SK-N-MC (cell line): Measurements from ENCODE around the gene ANTXR1.

ENCODE experiments used
- EZH2 ChIP-seq: fragments of 200-600 bp; sonication (generic); IDR thresholded peaks from one replicate; pipeline ENCODE4 v1.6.1; 2017; ENCODE audit warnings: antibody characterized with exemption
- FOXP2 ChIP-seq: optimal IDR thresholded peaks from 2 replicates; pipeline ENCODE3; 2011; ENCODE audit warnings: mild to moderate bottlenecking, moderate library complexity; ENCODE audit not compliant: insufficient read depth; ENCODE audit errors: extremely low read length, control extremely low read depth
- POLR2AphosphoS5 ChIP-seq: IDR thresholded peaks from 2 replicates; pipeline ENCODE4 v1.6.1; 2012; ENCODE audit warnings: mild to moderate bottlenecking, low read depth, low read length, borderline replicate concordance

DNA sequence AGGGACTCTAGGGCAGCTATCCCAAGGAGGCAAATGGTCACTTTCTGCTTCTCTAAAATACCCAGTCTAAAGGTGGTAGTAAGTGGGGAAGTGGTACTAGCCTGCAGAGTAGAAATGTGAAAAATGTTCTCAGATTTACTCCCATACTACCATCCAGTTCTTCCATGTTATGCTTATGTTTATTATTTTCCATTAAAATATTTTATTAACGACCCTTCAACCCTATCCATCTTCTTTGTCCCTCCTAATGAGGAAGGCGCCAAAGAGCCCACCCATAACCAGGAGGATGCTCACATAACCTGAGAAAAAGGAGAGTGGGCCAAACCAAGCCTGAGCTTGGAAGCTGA lies 153.5 kb downstream of the ANTXR1 start:
- TF ChIP-seq POLR2AphosphoS5 (no peak), EZH2 (no peak), FOXP2 (no peak)
